KMS-11 (cell line): ENCODE results near the gene ITGA8.

Experiments
- H2AFZ ChIP-seq: fragments of 200-600 bp; sonication (generic); 2 replicates; pipeline ENCODE4 v1.6.1; 2016; ENCODE audit warnings: antibody characterized with exemption, mixed run types, low read depth
- H3K27ac ChIP-seq: fragments of 200-600 bp; sonication (generic); 2 replicates; pipeline ENCODE4 v1.6.1; 2016; ENCODE audit warnings: mild to moderate bottlenecking, mixed run types
- H3K27me3 ChIP-seq: fragments of 200-600 bp; sonication (generic); 2 replicates; pipeline ENCODE4 v1.6.1; 2017; ENCODE audit warnings: mild to moderate bottlenecking, low read depth, mixed run types, moderate library complexity; ENCODE audit not compliant: insufficient read depth
- H3K36me3 ChIP-seq: fragments of 200-600 bp; sonication (generic); 2 replicates; pipeline ENCODE4 v1.6.1; 2017; ENCODE audit warnings: mild to moderate bottlenecking, mixed run types; ENCODE audit not compliant: insufficient read depth
- H3K4me1 ChIP-seq: fragments of 200-600 bp; sonication (generic); 2 replicates; pipeline ENCODE4 v1.6.1; 2016; ENCODE audit warnings: mild to moderate bottlenecking, low read depth, mixed run types; ENCODE audit not compliant: poor library complexity, severe bottlenecking
- H3K4me2 ChIP-seq: fragments of 200-600 bp; sonication (generic); 2 replicates; pipeline ENCODE4 v1.7.0; 2016; ENCODE audit warnings: mild to moderate bottlenecking, mixed run types
- H3K4me3 ChIP-seq: fragments of 200-600 bp; sonication (generic); IDR thresholded peaks from 2 replicates; pipeline ENCODE4 v1.6.1; 2017; ENCODE audit warnings: low read depth, low read length, mixed read lengths; ENCODE audit not compliant: insufficient read depth
- H3K79me2 ChIP-seq: fragments of 200-600 bp; sonication (generic); 2 replicates; pipeline ENCODE4 v1.6.1; 2016; ENCODE audit warnings: low read depth, mixed run types; ENCODE audit not compliant: insufficient read depth
- H3K9ac ChIP-seq: fragments of 200-600 bp; sonication (generic); 2 replicates; pipeline ENCODE4 v1.6.1; 2016; ENCODE audit warnings: mild to moderate bottlenecking, mixed run types
- H4K20me1 ChIP-seq: fragments of 200-600 bp; sonication (generic); 2 replicates; pipeline ENCODE4 v1.6.1; 2016; ENCODE audit warnings: mild to moderate bottlenecking, mixed run types; ENCODE audit not compliant: insufficient read depth
- CTCF ChIP-seq: fragments of 200-600 bp; sonication (generic); conservative IDR thresholded peaks from 2 replicates; pipeline ENCODE4 v1.6.1; 2017; ENCODE audit warnings: low read depth, mild to moderate bottlenecking, antibody characterized with exemption, low read length, moderate library complexity, mixed read lengths

The ITGA8 gene

GRCh38 chr10:15751046-15751445 lies 31.3 kb upstream of the ITGA8 start:
- no peaks in the 10 kb centered on the region for H3K79me2 ChIP-seq
- H3K36me3 ChIP-seq = no peaks in the 10 kb centered on the region
- no peak overlapping the region for H2AFZ ChIP-seq
- H3K27ac ChIP-seq = no peak overlapping the region
- H3K4me1 ChIP-seq = peaks cover 28% of the 10 kb centered on the region
- H3K9ac ChIP-seq = no peak overlapping the region
- H3K27me3 ChIP-seq = no peaks in the 10 kb centered on the region
- H3K4me2 ChIP-seq = no peak overlapping the region
- TF ChIP-seq CTCF = no peak
- H3K4me3 ChIP-seq = no peak overlapping the region
- H4K20me1 ChIP-seq = no peaks in the 10 kb centered on the region

GRCh38 chr10:15748126-15748525 lies 28.4 kb upstream of the ITGA8 start:
- Histone ChIP-seq H3K79me2 (no peaks in the 10 kb centered on the region), H3K4me1 (peaks cover 28% of the 10 kb centered on the region), H3K27ac (peak overlapping the region; percentile 19; the same call in 1 of the 2 replicates), H2AFZ (no peak overlapping the region), H3K27me3 (no peaks in the 10 kb centered on the region), H3K36me3 (no peaks in the 10 kb centered on the region), H4K20me1 (no peaks in the 10 kb centered on the region), H3K4me3 (no peak overlapping the region), H3K9ac (no peak overlapping the region), H3K4me2 (peak overlapping the region; percentile 47)
- no peak for TF ChIP-seq CTCF

GRCh38 chr10:15747632-15748031 lies 27.9 kb upstream of the ITGA8 start:
- H3K9ac ChIP-seq = no peak overlapping the region

GRCh38 chr10:15745751-15746150 lies 26.0 kb upstream of the ITGA8 start:
- H4K20me1 ChIP-seq = no peaks in the 10 kb centered on the region
- no peak for TF ChIP-seq CTCF

More at GRCh38 chr10:15747632-15748031, 27.9 kb upstream of the ITGA8 start:
- Histone ChIP-seq H3K27me3 (no peaks in the 10 kb centered on the region), H4K20me1 (no peaks in the 10 kb centered on the region), H3K36me3 (no peaks in the 10 kb centered on the region), H3K79me2 (no peaks in the 10 kb centered on the region), H3K4me3 (no peak overlapping the region), H3K27ac (peak overlapping the region; percentile 19; the same call in 1 of the 2 replicates), H3K4me2 (peak overlapping the region; percentile 47; the same call in 1 of the 2 replicates), H3K4me1 (peaks cover 28% of the 10 kb centered on the region), H2AFZ (no peak overlapping the region)
- TF ChIP-seq CTCF = no peak

More at GRCh38 chr10:15745751-15746150, 26.0 kb upstream of the ITGA8 start:
- H3K79me2 ChIP-seq = no peaks in the 10 kb centered on the region
- no peak overlapping the region for H2AFZ ChIP-seq
- peaks cover 28% of the 10 kb centered on the region for H3K4me1 ChIP-seq
- no peaks in the 10 kb centered on the region for H3K36me3 ChIP-seq
- no peak overlapping the region for H3K9ac ChIP-seq
- no peak overlapping the region for H3K27ac ChIP-seq
- no peak overlapping the region for H3K4me3 ChIP-seq
- H3K4me2 ChIP-seq = no peak overlapping the region
- no peaks in the 10 kb centered on the region for H3K27me3 ChIP-seq
